ENCODE data around the gene LCE1E. TPM values are rescaled to one million over a fixed set of nuclear protein-coding genes. Genes with fewer than 3 reads are reported as not detected.

Gene LCE1E
- total RNA-seq, 1 experiment from 2014 or later = not detected

DNA sequence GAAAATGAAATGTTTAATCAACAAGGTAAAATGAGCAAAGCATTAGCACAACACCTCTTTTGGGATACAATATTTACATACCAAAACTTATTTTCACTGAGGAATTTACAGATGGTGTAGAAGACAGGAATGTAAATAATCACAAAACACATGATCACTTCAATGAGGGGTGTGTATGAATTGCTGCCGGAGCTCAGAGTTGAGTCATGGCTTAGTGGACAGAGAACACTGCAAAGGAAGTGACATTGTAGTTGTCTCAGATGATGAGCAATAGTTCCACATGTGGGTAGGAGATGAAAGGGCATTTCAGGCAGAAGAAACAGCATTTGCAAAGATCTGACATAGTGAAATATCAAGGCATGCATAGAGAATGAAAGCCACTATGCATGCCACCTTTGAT lies 33.8 kb upstream of the LCE1E start:
- no peak overlapping the region for H3K27ac ChIP-seq (ENCODE audit: low read length)
- ChIA-PET POLR2A (no interaction called here), CTCF (no interaction called here)
- TF ChIP-seq TCF7L2 (IDR thresholded peaks at IDR 0.05; ENCODE audit: low read depth, low read length) = no peak
- TF ChIP-seq SIN3A (IDR thresholded peaks at IDR 0.05; ENCODE audit: borderline replicate concordance, insufficient read depth, low read depth, low read length) = no peak
- no peak for TF ChIP-seq POLR2AphosphoS5 (IDR thresholded peaks at IDR 0.05; ENCODE audit: low read depth, low read length)
- TF ChIP-seq, protein P1, sequence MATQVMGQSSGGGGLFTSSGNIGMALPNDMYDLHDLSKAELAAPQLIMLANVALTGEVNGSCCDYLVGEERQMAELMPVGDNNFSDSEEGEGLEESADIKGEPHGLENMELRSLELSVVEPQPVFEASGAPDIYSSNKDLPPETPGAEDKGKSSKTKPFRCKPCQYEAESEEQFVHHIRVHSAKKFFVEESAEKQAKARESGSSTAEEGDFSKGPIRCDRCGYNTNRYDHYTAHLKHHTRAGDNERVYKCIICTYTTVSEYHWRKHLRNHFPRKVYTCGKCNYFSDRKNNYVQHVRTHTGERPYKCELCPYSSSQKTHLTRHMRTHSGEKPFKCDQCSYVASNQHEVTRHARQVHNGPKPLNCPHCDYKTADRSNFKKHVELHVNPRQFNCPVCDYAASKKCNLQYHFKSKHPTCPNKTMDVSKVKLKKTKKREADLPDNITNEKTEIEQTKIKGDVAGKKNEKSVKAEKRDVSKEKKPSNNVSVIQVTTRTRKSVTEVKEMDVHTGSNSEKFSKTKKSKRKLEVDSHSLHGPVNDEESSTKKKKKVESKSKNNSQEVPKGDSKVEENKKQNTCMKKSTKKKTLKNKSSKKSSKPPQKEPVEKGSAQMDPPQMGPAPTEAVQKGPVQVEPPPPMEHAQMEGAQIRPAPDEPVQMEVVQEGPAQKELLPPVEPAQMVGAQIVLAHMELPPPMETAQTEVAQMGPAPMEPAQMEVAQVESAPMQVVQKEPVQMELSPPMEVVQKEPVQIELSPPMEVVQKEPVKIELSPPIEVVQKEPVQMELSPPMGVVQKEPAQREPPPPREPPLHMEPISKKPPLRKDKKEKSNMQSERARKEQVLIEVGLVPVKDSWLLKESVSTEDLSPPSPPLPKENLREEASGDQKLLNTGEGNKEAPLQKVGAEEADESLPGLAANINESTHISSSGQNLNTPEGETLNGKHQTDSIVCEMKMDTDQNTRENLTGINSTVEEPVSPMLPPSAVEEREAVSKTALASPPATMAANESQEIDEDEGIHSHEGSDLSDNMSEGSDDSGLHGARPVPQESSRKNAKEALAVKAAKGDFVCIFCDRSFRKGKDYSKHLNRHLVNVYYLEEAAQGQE (IDR thresholded peaks at IDR 0.05; ENCODE audit: insufficient read depth in 1 of 2, low read depth in 2 of 2, low read length in 1 of 2) = no peak
- TF ChIP-seq, protein P2, sequence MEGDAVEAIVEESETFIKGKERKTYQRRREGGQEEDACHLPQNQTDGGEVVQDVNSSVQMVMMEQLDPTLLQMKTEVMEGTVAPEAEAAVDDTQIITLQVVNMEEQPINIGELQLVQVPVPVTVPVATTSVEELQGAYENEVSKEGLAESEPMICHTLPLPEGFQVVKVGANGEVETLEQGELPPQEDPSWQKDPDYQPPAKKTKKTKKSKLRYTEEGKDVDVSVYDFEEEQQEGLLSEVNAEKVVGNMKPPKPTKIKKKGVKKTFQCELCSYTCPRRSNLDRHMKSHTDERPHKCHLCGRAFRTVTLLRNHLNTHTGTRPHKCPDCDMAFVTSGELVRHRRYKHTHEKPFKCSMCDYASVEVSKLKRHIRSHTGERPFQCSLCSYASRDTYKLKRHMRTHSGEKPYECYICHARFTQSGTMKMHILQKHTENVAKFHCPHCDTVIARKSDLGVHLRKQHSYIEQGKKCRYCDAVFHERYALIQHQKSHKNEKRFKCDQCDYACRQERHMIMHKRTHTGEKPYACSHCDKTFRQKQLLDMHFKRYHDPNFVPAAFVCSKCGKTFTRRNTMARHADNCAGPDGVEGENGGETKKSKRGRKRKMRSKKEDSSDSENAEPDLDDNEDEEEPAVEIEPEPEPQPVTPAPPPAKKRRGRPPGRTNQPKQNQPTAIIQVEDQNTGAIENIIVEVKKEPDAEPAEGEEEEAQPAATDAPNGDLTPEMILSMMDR (IDR thresholded peaks at IDR 0.05) = no peak
- no peaks in the 10 kb centered on the region for H3K9me3 ChIP-seq (ENCODE audit: control insufficient read depth, insufficient read depth, low read depth, low read length)
- H3K27me3 ChIP-seq (ENCODE audit: control insufficient read depth, insufficient read depth, low read length) = no peaks in the 10 kb centered on the region; the same call in 1 of the 2 replicates
- peak; percentile 62 for DNase-seq (ENCODE audit: low read depth, low spot score)
- in situ Hi-C loops (cut with HindIII; ENCODE audit: low pct_unique_long_range_greater_than_20kb, low sequenced_read_pairs) = no loop called here
- H3K4me1 ChIP-seq (ENCODE audit: control insufficient read depth, insufficient read depth, low read length) = no peaks in the 10 kb centered on the region
- no peak for ATAC-seq
- no peak overlapping the region for H3K4me3 ChIP-seq (ENCODE audit: low read depth in 2 of 2, low read length in 2 of 2)
- no peaks in the 10 kb centered on the region for H3K36me3 ChIP-seq (ENCODE audit: control insufficient read depth, insufficient read depth, low read length)
- intact Hi-C loops (cut with micrococcal nuclease; ENCODE audit: unreplicated experiment) = no loop called here
- no TSS peak for BruUV-seq (replicated peaks)

DNA sequence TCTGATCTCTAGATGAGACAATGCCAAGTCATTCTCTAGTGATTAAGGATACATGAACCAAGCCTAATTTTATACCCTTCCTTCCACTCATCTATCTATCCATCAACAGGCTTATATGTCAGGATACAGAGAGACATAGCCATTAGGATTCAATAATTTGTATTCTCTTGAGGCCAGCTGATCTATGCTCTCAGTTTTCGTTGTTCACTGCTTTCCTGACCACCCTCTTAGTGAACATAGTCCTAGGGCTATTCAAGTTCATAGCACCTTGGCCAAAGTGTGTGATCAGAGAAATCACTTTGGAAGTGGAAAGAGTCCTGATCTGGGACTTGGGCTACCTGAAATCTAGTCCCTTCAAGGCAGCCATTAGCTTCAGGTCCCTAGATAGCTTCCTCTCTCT lies 32.5 kb upstream of the LCE1E start:
- TF ChIP-seq, protein P1 (IDR thresholded peaks at IDR 0.05; ENCODE audit: insufficient read depth in 1 of 2, low read depth in 2 of 2, low read length in 1 of 2) = no peak
- TF ChIP-seq TCF7L2 (IDR thresholded peaks at IDR 0.05; ENCODE audit: low read depth, low read length) (no peak), SIN3A (IDR thresholded peaks at IDR 0.05; ENCODE audit: borderline replicate concordance, insufficient read depth, low read depth, low read length) (no peak), POLR2AphosphoS5 (IDR thresholded peaks at IDR 0.05; ENCODE audit: low read depth, low read length) (no peak)
- TF ChIP-seq, protein P2 (IDR thresholded peaks at IDR 0.05) = no peak
- ATAC-seq = no peak
- Histone ChIP-seq H3K27me3 (ENCODE audit: control insufficient read depth, insufficient read depth, low read length) (no peaks in the 10 kb centered on the region; the same call in 1 of the 2 replicates), H3K4me1 (ENCODE audit: control insufficient read depth, insufficient read depth, low read length) (no peaks in the 10 kb centered on the region), H3K36me3 (ENCODE audit: control insufficient read depth, insufficient read depth, low read length) (no peaks in the 10 kb centered on the region), H3K4me3 (ENCODE audit: low read depth in 2 of 2, low read length in 2 of 2) (no peak overlapping the region), H3K9me3 (ENCODE audit: control insufficient read depth, insufficient read depth, low read depth, low read length) (no peaks in the 10 kb centered on the region), H3K27ac (ENCODE audit: low read length) (no peak overlapping the region)
- POLR2A ChIA-PET = no interaction called here
- in situ Hi-C loops (cut with HindIII; ENCODE audit: low pct_unique_long_range_greater_than_20kb, low sequenced_read_pairs) = no loop called here
- no TSS peak for BruUV-seq (replicated peaks)
- no peak for DNase-seq (ENCODE audit: low read depth, low spot score)
- CTCF ChIA-PET = no interaction called here
- intact Hi-C loops (cut with micrococcal nuclease; ENCODE audit: unreplicated experiment) = no loop called here

Measured in Panc1 (cell line).